CD4-positive, alpha-beta T cell treated with Interleukin-15 for 1 hour (primary cell): ENCODE results near the gene PSMG1.
"Not testable (repeated sequence)": the region's sequence is repeated elsewhere in the genome, so short reads cannot be mapped to it uniquely, and the experiment has no call there.

ENCODE experiments used
- DNase-seq: peaks from one replicate; pipeline ENCODE4 v3.0.0-alpha.2; 2020

PSMG1 gene

DNA sequence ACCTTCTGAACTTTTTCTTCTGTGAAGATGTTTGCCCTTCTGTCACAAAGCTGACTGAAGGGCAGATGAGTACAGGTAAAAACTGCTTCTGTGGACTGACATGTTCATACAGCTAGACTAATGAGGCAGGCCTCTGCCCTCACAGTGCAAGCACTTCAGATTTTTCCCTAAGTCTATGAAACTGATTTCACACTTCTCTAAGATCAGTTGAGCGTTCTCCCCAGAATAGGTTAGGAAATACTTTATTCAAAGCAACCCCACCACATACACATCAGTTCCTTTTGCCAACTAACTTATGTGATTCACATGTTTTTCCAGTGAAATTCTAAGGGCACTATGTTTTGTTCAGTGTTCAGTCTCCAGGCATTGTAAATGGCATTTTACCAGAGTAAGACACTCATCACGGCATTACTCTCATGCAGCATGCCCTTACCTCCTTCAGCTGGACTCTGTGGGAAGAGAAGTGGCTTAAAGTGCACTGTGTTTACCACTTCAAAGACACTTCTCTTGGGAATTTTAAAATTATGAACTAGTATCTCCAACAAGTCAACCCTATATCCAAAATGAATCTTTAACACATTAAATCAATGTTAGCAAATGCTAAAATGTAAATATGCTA is 5.4 kb upstream of the PSMG1 start:
- no peak for DNase-seq

DNA sequence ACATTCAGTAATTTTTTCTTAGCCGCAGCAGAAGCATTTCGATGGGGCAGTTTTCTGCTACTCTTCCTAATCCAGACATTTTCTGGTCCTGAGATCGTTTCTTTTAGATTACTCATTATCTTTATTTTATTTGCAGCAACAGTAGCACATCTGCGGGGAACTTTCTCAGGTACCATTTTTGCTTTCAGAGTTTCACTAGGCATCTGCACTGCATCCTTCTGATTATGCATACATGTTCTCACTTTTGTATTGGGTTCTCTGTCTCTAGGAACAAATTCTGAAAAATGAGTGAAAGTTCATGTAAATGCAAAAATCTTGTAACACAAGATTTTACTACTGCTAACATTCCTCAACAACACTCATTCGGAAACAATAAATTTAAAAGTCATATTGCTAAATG is 3.9 kb upstream of the PSMG1 start:
- DNase-seq = no peak

GRCh38 chr21:39186676-39187075 is 3.4 kb upstream of the PSMG1 start:
- DNase-seq = no peak

DNA sequence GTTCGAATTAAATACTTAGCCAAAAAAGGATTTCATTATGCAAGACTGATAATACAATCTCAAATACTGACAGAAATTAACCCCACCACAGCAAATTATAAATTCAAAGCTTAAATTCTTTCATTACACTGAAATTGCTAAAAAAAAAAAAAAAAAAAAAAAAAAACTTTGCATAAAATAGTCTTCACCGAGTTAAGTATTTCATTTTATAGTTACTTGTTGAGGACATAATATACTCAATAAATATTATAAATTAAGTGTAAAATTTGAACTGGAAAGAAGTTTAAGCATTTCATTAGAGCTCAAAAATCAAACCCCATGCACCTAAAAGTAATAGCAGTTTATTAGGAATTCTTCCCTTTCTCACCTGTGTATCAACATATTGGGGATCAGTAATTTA is 1.9 kb upstream of the PSMG1 start:
- no peak for DNase-seq

DNA sequence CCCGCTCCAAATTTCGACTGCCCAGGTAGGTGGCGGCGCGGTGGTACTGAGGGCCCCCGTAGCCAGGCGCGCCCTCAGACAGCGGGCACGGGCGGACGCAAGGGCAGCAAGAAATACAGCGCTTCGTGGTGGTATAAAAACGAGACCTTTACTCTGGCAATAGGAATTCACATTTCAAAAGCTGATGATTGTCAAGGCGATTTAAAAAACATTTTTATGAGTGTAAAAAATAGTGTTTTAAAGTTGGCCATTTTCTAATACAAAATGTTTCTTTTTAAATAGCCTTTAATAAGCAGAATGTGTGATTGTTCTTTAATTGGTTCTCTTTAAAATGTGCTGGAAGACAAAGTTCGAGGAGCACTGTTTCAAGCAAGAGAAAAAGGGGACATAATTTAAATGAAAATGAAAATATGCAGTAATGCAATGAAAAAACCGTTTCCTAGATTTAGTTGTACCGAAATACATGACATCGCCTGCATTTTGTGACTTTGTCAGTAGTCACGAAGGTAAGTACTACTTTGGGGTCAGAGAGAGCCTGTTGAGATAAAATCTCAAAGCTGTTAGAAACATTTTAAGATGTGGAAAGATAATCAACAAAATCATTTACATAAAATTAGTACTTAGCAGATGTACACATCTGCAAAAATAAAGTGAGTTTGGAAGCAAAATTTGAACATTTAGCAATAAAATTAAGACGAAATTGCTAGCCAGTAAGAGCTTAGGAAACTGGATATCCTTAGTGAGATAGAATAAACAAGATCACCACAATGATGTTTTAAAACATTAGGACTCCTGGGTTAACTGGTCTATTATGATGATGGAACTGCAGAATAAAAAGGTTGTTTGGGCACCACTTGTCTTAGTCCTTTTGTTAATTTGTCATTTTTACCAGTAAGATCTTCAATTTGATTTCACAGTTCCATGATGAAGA is 1.1 kb upstream of the PSMG1 start:
- no peak for DNase-seq

GRCh38 chr21:39182484-39183271 is 573 bp downstream of the PSMG1 start:
- no peak for DNase-seq

GRCh38 chr21:39182016-39182415 is 1.2 kb downstream of the PSMG1 start:
- no peak for DNase-seq

GRCh38 chr21:39181205-39181818 is 1.9 kb downstream of the PSMG1 start:
- DNase-seq = no peak

- no peak for DNase-seq
These were observed 2.7 kb downstream of the PSMG1 start for GRCh38 chr21:39180429-39181019.

DNA sequence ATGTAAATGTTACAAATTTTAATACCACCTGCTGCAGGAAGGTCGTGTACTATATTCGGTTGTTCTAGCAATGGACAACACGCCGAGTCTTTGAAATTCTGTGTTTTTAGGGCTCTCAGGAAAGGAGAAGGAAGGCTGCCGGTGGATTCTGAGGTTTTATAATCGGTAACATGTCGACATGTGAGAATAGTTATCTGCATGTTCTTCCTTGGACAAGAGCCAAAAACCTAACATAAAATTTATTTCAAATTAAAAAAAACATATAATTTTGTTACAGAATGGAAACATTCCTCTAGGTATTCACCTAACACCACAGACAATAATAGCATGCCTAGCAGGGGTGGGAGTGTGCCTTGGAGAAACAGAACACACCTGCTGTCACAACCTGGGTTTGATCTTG is 4.8 kb downstream of the PSMG1 start:
- DNase-seq = no peak

DNA sequence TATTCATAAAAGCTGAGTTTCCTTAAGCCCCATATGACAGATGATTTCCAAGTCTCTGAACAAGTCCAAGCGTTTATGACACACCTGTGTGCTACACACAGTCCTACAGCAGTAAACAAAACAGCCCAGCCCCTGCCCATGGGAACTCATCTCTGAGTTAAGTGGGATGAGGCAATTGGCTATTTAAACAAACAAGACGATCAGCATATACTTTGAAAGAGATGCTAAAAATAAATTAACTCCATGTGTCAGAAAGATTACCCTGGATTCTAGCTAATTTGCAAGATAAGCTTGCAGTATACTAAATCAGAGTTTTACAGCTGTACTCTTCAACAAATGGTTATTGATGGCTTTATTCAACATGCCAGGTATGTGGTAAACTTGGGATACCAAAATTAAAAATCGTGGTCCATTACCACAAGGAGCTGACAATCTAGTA is 7.0 kb downstream of the PSMG1 start:
- no peak for DNase-seq

DNA sequence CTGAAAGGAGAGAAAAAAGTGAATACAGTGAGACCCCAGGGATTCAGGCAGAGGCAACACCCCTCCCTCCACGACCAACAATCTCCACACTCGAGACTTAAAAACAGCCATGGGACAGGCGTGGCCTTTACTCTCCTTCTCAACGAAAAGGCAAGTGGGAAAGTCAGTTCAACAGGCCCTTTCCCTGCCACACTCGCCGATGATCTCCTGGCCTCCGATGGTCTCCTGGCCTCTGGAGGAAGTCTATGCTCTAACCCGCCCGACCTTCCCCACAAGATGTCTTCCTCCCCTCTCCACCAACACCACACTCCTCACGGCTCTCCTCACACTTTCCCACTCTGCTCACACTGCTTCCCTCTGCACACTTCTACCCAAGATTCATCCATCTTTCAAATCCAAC is 7.6 kb downstream of the PSMG1 start:
- DNase-seq = no peak

DNA sequence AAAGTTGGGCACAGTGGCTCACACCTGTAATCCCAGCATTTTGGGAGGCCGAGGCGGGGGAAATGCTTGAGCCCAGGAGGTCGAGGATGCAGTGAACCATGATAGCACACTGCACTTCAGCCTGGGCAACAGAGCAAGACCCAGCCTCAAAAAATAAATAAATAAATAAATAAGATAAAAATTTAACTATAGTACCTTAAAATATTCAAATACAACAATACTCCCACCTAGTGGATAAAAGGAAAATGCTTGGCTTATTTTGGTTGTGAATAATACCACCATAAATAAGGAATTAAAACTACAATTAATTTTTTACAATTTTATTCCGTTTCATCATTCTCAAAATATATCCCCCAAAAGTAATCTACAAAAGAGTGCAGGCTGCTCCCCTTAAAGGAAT is 8.1 kb downstream of the PSMG1 start:
- no peak for DNase-seq

- DNase-seq = no peak
These were observed 9.3 kb downstream of the PSMG1 start for GRCh38 chr21:39173716-39174680.

DNA sequence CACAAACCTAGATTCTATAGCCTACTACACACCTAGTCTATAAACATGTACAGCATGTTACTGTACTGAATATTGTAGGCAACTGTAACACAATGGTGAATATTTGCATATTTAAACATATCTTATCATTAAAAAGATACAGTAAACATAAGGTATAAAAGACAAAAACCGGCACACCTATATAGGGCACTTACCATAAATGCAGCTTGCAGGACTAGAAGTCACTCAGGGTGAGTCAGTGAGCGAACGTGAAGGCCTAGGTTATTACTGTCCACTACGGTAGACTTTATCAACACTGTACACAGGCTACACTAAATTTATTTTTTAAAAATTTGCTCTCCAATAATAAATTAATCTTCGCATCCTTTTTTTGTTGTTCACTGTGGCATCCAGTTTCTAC is 13.3 kb downstream of the PSMG1 start:
- no peak for DNase-seq

- DNase-seq = no peak
These were observed 14.5 kb downstream of the PSMG1 start for GRCh38 chr21:39168800-39169199.

- DNase-seq = no peak
These were observed 18.7 kb downstream of the PSMG1 start for GRCh38 chr21:39164523-39164922.

DNA sequence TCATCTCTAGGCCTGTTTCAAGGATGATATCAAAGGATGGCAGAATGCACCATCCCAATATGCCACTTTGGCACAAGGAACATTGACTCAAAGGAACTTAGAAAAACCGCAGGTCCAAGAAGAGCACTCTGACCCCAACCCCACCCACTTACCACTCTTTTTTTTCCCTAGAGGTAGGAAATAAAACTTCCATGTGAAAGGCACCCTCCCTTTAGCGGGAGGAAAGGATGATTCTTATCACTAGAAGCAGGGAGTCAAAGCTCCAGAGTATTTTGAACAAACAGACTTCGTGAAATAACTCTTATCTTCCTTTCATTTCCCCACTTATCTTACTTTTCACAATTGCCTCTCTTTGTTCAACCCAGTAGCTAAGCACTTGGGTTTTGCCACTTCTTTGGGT is 22.2 kb downstream of the PSMG1 start:
- DNase-seq = no peak

GRCh38 chr21:39159342-39160063 is 23.7 kb downstream of the PSMG1 start:
- DNase-seq = no peak

DNA sequence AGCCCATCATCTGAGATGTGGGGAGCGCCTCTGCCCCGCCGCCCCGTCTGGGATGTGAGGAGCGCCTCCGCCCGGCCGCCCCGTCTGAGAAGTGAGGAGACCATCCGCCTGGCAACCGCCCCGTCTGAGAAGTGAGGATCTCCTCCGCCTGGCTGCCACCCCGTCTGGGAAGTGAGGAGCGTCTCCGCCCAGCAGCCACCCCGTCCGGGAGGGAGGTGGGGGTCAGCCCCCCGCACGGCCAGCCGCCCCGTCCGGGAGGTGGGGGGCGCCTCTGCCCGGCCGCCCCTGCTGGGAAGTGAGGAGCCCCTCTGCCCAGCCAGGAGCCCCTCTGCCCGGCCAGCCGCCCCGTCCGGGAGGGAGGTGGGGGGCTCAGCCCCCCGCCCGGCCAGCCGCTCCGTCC is 26.0 kb downstream of the PSMG1 start:
- not testable (repeated sequence) for DNase-seq

DNA sequence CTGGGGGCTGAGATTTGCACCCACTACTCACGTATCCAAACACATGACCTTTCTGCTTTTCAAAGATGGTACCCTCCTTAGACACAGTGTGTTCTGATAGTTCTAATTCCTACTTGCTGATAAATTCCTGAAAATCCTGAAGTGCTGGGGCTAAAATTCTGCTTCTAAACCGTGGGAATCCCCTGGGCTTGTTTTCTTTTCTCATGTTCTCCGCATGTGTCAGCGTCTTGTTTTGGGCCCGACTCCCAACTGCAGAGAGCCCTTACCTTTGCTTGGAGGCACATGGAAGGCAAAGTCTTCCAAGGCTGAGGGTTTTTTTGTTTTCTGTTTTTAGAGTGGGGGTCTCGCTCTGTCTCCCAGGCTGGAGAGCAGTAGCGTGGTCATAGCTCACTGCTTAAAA is 27.2 kb downstream of the PSMG1 start:
- DNase-seq = no peak
